GM12892 (cell line): Measurements from ENCODE around the gene SLC15A1.

Source experiments
- POLR2A ChIP-seq: IDR thresholded peaks from 2 replicates; pipeline ENCODE4 v1.6.1; 2011; ENCODE audit warnings: low read depth, low read length, control low read depth
- POLR2AphosphoS5 ChIP-seq: IDR thresholded peaks from 2 replicates; pipeline ENCODE4 v1.6.1; 2011; ENCODE audit warnings: low read depth, low read length, control low read depth

- TF ChIP-seq POLR2AphosphoS5: no peak
- no peak for TF ChIP-seq POLR2A
These were observed 75.1 kb downstream of the SLC15A1 start for GRCh38 chr13:98677398-98677797.
